Gastrocnemius medialis (tissue), 4 donors: ENCODE results near the gene CARNS1. TPM values are rescaled to one million over a fixed set of nuclear protein-coding genes. Genes with fewer than 3 reads are reported as not detected.

ENCODE experiments used
- ATAC-seq, 2 donors: fragments of 150-250 bp; one replicate each; pipeline ENCODE4 v1.9.1; 2016
- DNase-seq, 2 donors: peaks; one replicate each; pipeline ENCODE4 v3.0.0-alpha.2; 2019
- H3K27ac ChIP-seq, 4 donors: fragments of 200-600 bp; sonication (generic); 1 replicate in 1 of 4; 2 replicates in 3 of 4; pipeline ENCODE4 v1.5.1; 2016 to 2018; ENCODE audit warnings: mild to moderate bottlenecking in 2 of 4, moderate library complexity in 1 of 4
- H3K27me3 ChIP-seq, 3 donors: fragments of 200-600 bp; sonication (generic) in 2 of 3; 1 replicate in 1 of 3; 2 replicates in 2 of 3; pipeline versions ENCODE4 v1.5.1 to v1.6.0; 2016 to 2019; ENCODE audit warnings: mild to moderate bottlenecking in 1 of 3, moderate library complexity in 1 of 3
- H3K36me3 ChIP-seq, 2 donors: fragments of 200-600 bp; sonication (generic) in 1 of 2; one replicate each; pipeline ENCODE4 v1.5.1; 2017 to 2018
- H3K4me1 ChIP-seq, 2 donors: fragments of 200-600 bp; sonication (generic) in 1 of 2; one replicate each; pipeline ENCODE4 v1.5.1; 2016 to 2017; ENCODE audit warnings: mild to moderate bottlenecking in 2 of 2
- H3K4me3 ChIP-seq, 4 donors: fragments of 200-600 bp; sonication (generic) in 3 of 4; 1 replicate in 1 of 4; 2 replicates in 3 of 4; pipeline ENCODE4 v1.5.1; 2016 to 2019; ENCODE audit warnings: mild to moderate bottlenecking in 2 of 4
- H3K9me3 ChIP-seq, 3 donors: fragments of 200-600 bp; sonication (generic) in 2 of 3; 1 replicate in 1 of 3; 2 replicates in 2 of 3; pipeline ENCODE4 v1.5.1; 2016 to 2019
- POLR2A ChIP-seq, 2 donors: fragments of 450-650 bp; IDR thresholded peaks; one replicate each; pipeline ENCODE4 v1.6.1; 2017; ENCODE audit warnings: antibody characterized with exemption in 2 of 2, mild to moderate bottlenecking in 2 of 2, moderate library complexity in 2 of 2
- in situ Hi-C, 4 donors: fragments of 200-750 bp; cut with MboI; loops; one replicate each; pipeline versions ENCODE4 v1.15.0 to v1.8.0; 2017; ENCODE audit warnings: low sequenced_read_pairs in 4 of 4
- intact Hi-C: fragments of 100-400 bp; cut with DNase I; formaldehyde crosslinking; loops from one replicate; pipeline ENCODE4 v1.15.1; 2023; ENCODE audit warnings: low total_unique reads
- total RNA-seq, 4 donors: library from RNA; depleted of rRNA; stranded (reverse); fragments of >200 nt; gene quantifications; one replicate each; pipeline versions ENCODE4 v1.1.0 to v1.2.3, GENCODE V29; 2016
- TF ChIP-seq, protein P1 (sequence below), 5 experiments: fragments of 450-650 bp in 3 of 5; fragments of 200-600 bp in 2 of 5; sonication (generic) in 2 of 5; IDR thresholded peaks in 4 of 5; conservative IDR thresholded peaks in 1 of 5; 1 replicate in 4 of 5; 2 replicates in 1 of 5; pipeline ENCODE4 v1.5.1; 2016 to 2019; ENCODE audit warnings: antibody characterized with exemption in 5 of 5, mild to moderate bottlenecking in 3 of 5, moderate library complexity in 3 of 5

CARNS1 gene
- total RNA-seq, 4 donors from 2014 or later, result 2.5 to 11.0 (median 4.9) TPM

- Histone ChIP-seq H3K4me3 (no peak overlapping the region), H3K9me3 (no peaks in the 10 kb centered on the region), H3K36me3 (no peaks in the 10 kb centered on the region), H3K27ac (no peak overlapping the region), H3K27me3 (peaks cover 17 to 31% (median 25%) of the 10 kb centered on the region in 3 donors), H3K4me1 (peaks cover 0 to under 1% of the 10 kb centered on the region in 2 donors)
- TF ChIP-seq, protein P1, sequence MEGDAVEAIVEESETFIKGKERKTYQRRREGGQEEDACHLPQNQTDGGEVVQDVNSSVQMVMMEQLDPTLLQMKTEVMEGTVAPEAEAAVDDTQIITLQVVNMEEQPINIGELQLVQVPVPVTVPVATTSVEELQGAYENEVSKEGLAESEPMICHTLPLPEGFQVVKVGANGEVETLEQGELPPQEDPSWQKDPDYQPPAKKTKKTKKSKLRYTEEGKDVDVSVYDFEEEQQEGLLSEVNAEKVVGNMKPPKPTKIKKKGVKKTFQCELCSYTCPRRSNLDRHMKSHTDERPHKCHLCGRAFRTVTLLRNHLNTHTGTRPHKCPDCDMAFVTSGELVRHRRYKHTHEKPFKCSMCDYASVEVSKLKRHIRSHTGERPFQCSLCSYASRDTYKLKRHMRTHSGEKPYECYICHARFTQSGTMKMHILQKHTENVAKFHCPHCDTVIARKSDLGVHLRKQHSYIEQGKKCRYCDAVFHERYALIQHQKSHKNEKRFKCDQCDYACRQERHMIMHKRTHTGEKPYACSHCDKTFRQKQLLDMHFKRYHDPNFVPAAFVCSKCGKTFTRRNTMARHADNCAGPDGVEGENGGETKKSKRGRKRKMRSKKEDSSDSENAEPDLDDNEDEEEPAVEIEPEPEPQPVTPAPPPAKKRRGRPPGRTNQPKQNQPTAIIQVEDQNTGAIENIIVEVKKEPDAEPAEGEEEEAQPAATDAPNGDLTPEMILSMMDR (IDR thresholded peaks at IDR 0.05 in 4 of 5, conservative IDR thresholded peaks at IDR 0.05 in 1 of 5), result no peak
- TF ChIP-seq POLR2A (IDR thresholded peaks at IDR 0.05), result no peak
- intact Hi-C loops, result no loop called here
- in situ Hi-C loops, result no loop called here
- DNase-seq, result no peak
- ATAC-seq, result no peak
These were observed 5.6 kb upstream of the CARNS1 start for GRCh38 chr11:67409781-67410368.

DNA sequence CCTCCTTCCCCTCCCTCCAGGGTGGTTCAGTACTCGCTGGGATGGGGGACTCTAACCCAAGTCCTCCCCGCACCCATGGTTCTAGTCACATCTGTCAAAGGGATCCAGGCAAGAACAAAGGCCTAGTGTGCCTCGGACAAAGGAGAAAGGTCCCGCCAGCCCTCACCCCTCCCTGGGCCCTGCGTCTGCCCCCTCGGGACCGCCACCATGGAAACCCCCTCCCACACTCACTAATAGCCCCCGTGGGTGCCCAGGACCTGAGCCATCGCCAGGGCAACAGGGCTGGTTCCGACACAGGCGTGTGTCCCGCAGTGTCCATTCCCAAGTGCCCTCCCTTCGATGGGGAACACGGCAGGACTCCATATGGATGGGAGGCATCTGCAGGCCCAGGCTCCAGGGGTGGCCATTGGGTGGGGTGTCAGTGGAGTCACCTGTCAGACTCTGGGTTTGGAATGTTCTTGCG, 5.1 kb upstream of the CARNS1 start:
- intact Hi-C loops, result no loop called here
- Histone ChIP-seq H3K36me3 (no peaks in the 10 kb centered on the region), H3K4me1 (peaks cover 0 to 6% of the 10 kb centered on the region in 2 donors), H3K27ac (no peak overlapping the region), H3K27me3 (peaks cover 17 to 31% (median 25%) of the 10 kb centered on the region in 3 donors), H3K4me3 (no peak overlapping the region), H3K9me3 (no peaks in the 10 kb centered on the region)
- DNase-seq (no peak), ATAC-seq (no peak)
- in situ Hi-C loops, result no loop called here
- TF ChIP-seq, protein P1 (IDR thresholded peaks at IDR 0.05 in 4 of 5, conservative IDR thresholded peaks at IDR 0.05 in 1 of 5), result no peak
- no peak for TF ChIP-seq POLR2A (IDR thresholded peaks at IDR 0.05)

- H3K4me1 ChIP-seq, result peaks cover 4 to 11% of the 10 kb centered on the region in 2 donors
- peaks cover 17 to 31% (median 25%) of the 10 kb centered on the region in 3 donors for H3K27me3 ChIP-seq
- ATAC-seq (no peak), DNase-seq (no peak)
- no peak for TF ChIP-seq POLR2A (IDR thresholded peaks at IDR 0.05)
- TF ChIP-seq, protein P1 (IDR thresholded peaks at IDR 0.05 in 4 of 5, conservative IDR thresholded peaks at IDR 0.05 in 1 of 5), result no peak
- in situ Hi-C loops, result no loop called here
- H3K4me3 ChIP-seq, result no peak overlapping the region
- H3K36me3 ChIP-seq, result no peaks in the 10 kb centered on the region
- no peak overlapping the region for H3K27ac ChIP-seq
- no peaks in the 10 kb centered on the region for H3K9me3 ChIP-seq
- intact Hi-C loops, result no loop called here
These were observed 4.3 kb upstream of the CARNS1 start for GRCh38 chr11:67410984-67411784.

DNA sequence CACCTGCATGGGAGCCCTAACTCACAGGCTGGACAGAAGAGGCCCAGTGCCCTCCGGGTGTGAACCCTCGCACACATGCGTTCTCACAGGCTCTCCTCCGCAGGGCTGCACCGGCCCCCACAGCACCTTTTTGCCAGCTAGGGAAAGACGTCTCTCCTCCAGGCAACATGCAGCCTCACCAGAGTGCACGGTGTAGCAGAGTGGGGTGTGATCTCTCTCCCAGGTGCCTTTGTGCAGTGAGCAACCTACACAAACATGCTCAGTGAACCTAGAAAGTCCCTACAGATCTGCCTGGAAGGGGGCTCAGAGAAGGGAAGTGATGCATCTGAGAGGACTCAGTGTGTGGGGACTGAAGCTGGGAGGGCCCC, 3.7 kb upstream of the CARNS1 start:
- ATAC-seq (no peak), DNase-seq (no peak)
- no peaks in the 10 kb centered on the region for H3K9me3 ChIP-seq
- H3K27me3 ChIP-seq, result peaks cover 17 to 31% (median 25%) of the 10 kb centered on the region in 3 donors
- in situ Hi-C loops, result no loop called here
- H3K36me3 ChIP-seq, result no peaks in the 10 kb centered on the region
- H3K4me3 ChIP-seq, result no peak overlapping the region
- no peak for TF ChIP-seq POLR2A (IDR thresholded peaks at IDR 0.05)
- TF ChIP-seq, protein P1 (IDR thresholded peaks at IDR 0.05 in 4 of 5, conservative IDR thresholded peaks at IDR 0.05 in 1 of 5), result no peak
- peaks cover 10 to 17% of the 10 kb centered on the region in 2 donors for H3K4me1 ChIP-seq
- no peak overlapping the region for H3K27ac ChIP-seq
- intact Hi-C loops, result no loop called here
